ENCODE results near the gene PRXL2B. TPM values are rescaled to one million over a fixed set of nuclear protein-coding genes. Genes with fewer than 3 reads are reported as not detected.

PRXL2B gene
- total RNA-seq, 1 donor from 2014 or later: 47.3 TPM

- no peak for DNase-seq (ENCODE audit: extremely low read depth, low read depth, low spot score)
Measured at GRCh38 chr1:2596530-2597333, 10.2 kb downstream of the PRXL2B start.

GRCh38 chr1:2597441-2598328, 11.1 kb downstream of the PRXL2B start:
- no peak for DNase-seq (ENCODE audit: extremely low read depth, low read depth, low spot score)

GRCh38 chr1:2598329-2598931, 11.9 kb downstream of the PRXL2B start:
- DNase-seq (ENCODE audit: extremely low read depth, low read depth, low spot score): no peak

GRCh38 chr1:2601721-2602303, 15.2 kb downstream of the PRXL2B start:
- DNase-seq (ENCODE audit: extremely low read depth, low read depth, low spot score): no peak

- no peak for DNase-seq (ENCODE audit: extremely low read depth, low read depth, low spot score)
Measured at GRCh38 chr1:2602311-2602835, 15.8 kb downstream of the PRXL2B start.

GRCh38 chr1:2602866-2603520, 16.4 kb downstream of the PRXL2B start:
- no peak for DNase-seq (ENCODE audit: extremely low read depth, low read depth, low spot score)

- DNase-seq (ENCODE audit: extremely low read depth, low read depth, low spot score): no peak
Measured at GRCh38 chr1:2603521-2604155, 17.1 kb downstream of the PRXL2B start.

GRCh38 chr1:2604156-2604843, 17.7 kb downstream of the PRXL2B start:
- DNase-seq (ENCODE audit: extremely low read depth, low read depth, low spot score): no peak

- DNase-seq (ENCODE audit: extremely low read depth, low read depth, low spot score): no peak
Measured at GRCh38 chr1:2604844-2605508, 18.4 kb downstream of the PRXL2B start.

GRCh38 chr1:2605509-2606395, 19.2 kb downstream of the PRXL2B start:
- DNase-seq (ENCODE audit: extremely low read depth, low read depth, low spot score): no peak

GRCh38 chr1:2606396-2606880, 19.9 kb downstream of the PRXL2B start:
- no peak for DNase-seq (ENCODE audit: extremely low read depth, low read depth, low spot score)

- no peak for DNase-seq (ENCODE audit: extremely low read depth, low read depth, low spot score)
Measured at GRCh38 chr1:2606881-2607621, 20.5 kb downstream of the PRXL2B start.

- DNase-seq (ENCODE audit: extremely low read depth, low read depth, low spot score): no peak
Measured at GRCh38 chr1:2607641-2608091, 21.1 kb downstream of the PRXL2B start.

- DNase-seq (ENCODE audit: extremely low read depth, low read depth, low spot score): no peak
Measured at GRCh38 chr1:2609319-2610035, 22.9 kb downstream of the PRXL2B start.

GRCh38 chr1:2610036-2610959, 23.7 kb downstream of the PRXL2B start:
- DNase-seq (ENCODE audit: extremely low read depth, low read depth, low spot score): no peak

All from glomerular endothelial cell (primary cell).